ENCODE data around the gene DRGX. TPM values are rescaled to one million over a fixed set of nuclear protein-coding genes. Genes with fewer than 3 reads are reported as not detected.

The DRGX gene
- total RNA-seq, 4 donors from 2014 or later = 1.2 TPM; not detected in 3

DNA sequence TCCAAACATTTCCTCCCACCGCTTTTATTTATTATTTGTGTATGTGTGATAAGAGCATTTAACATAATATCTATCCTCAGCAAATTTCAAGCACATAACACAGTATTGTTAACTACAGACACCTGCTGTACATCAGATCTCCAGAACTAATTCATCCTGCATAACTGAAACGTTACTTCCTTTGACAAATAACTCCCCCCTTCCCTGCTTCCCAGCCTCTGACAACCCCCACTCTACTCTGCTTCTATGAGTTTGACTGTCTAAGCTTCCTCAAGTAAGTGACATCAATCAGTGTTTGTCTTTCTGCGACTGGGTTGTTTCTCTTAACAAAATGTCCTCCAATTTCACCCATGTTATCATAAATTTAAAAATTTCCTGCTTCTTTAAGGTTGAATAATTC lies 74.9 kb downstream of the DRGX start:
- H3K27ac ChIP-seq = no peak overlapping the region
- WGBS = 72% methylated on average over 3 of the region's 3 CpGs
- TF ChIP-seq, protein P1, sequence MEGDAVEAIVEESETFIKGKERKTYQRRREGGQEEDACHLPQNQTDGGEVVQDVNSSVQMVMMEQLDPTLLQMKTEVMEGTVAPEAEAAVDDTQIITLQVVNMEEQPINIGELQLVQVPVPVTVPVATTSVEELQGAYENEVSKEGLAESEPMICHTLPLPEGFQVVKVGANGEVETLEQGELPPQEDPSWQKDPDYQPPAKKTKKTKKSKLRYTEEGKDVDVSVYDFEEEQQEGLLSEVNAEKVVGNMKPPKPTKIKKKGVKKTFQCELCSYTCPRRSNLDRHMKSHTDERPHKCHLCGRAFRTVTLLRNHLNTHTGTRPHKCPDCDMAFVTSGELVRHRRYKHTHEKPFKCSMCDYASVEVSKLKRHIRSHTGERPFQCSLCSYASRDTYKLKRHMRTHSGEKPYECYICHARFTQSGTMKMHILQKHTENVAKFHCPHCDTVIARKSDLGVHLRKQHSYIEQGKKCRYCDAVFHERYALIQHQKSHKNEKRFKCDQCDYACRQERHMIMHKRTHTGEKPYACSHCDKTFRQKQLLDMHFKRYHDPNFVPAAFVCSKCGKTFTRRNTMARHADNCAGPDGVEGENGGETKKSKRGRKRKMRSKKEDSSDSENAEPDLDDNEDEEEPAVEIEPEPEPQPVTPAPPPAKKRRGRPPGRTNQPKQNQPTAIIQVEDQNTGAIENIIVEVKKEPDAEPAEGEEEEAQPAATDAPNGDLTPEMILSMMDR (IDR thresholded peaks at IDR 0.05) = no peak
- TF ChIP-seq POLR2AphosphoS5 (IDR thresholded peaks at IDR 0.05) = no peak
- no peak for TF ChIP-seq EP300 (IDR thresholded peaks at IDR 0.05)
- TF ChIP-seq POLR2A (IDR thresholded peaks at IDR 0.05) = no peak
- no peak overlapping the region for H3K4me3 ChIP-seq
- no peaks in the 10 kb centered on the region for H3K9me3 ChIP-seq
- H3K27me3 ChIP-seq = no peaks in the 10 kb centered on the region
- H3K4me1 ChIP-seq = peaks cover 7% of the 10 kb centered on the region
- no peak for DNase-seq (ENCODE audit: low spot score in 2 of 2)
- H3K36me3 ChIP-seq = no peaks in the 10 kb centered on the region

DNA sequence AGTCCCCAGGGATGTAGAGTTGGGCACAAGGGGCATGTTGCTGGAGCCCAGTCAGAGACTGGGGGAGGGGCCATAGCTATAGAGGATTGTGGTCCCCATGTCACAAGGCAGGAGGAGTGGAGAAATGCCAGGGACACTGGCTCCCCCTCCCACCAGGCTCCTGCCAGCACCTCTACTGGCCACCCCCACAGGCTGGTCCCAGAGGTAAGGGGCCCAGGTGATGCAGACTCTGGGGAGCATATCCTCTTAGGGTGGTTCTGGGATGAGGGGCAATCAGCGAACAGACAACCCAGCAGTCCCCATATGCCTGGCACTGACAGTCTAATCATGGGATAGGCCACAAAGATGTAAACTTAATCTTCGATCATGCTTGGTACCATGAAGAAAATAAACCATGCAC lies 75.7 kb downstream of the DRGX start:
- TF ChIP-seq EP300 (IDR thresholded peaks at IDR 0.05) (no peak), POLR2A (IDR thresholded peaks at IDR 0.05) (no peak), POLR2AphosphoS5 (IDR thresholded peaks at IDR 0.05) (no peak)
- TF ChIP-seq, protein P1 (IDR thresholded peaks at IDR 0.05) = no peak
- 91% methylated on average over 2 of the region's 2 CpGs for WGBS
- H3K4me3 ChIP-seq = no peak overlapping the region
- DNase-seq (ENCODE audit: low spot score in 2 of 2) = no peak
- peaks cover 7% of the 10 kb centered on the region for H3K4me1 ChIP-seq
- no peak overlapping the region for H3K27ac ChIP-seq
- no peaks in the 10 kb centered on the region for H3K36me3 ChIP-seq
- H3K9me3 ChIP-seq = no peaks in the 10 kb centered on the region
- H3K27me3 ChIP-seq = no peaks in the 10 kb centered on the region

DNA sequence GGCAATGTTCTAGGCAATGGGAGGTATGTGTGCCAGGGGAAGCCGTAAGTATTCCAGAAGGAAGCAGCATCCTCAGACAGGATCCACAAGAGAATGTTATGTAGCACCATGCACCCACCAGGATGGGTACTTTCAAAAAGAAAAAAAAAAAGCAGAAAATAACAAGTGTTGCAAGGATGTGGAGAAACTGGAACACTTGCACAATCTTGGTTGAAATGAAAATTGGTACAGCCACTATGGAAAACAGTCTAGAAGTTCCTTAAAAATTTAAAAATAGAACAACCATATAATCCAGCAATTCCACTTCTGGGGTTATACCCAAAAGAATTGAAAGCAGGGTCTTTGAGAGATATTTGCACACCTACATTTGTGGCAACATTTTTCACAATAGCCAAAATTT lies 76.7 kb downstream of the DRGX start:
- H3K27ac ChIP-seq = no peak overlapping the region
- no peak overlapping the region for H3K4me3 ChIP-seq
- H3K36me3 ChIP-seq = no peaks in the 10 kb centered on the region
- TF ChIP-seq, protein P1 (IDR thresholded peaks at IDR 0.05) = no peak
- no peak for TF ChIP-seq POLR2A (IDR thresholded peaks at IDR 0.05)
- no peak for TF ChIP-seq POLR2AphosphoS5 (IDR thresholded peaks at IDR 0.05)
- no peak for TF ChIP-seq EP300 (IDR thresholded peaks at IDR 0.05)
- H3K9me3 ChIP-seq = no peaks in the 10 kb centered on the region
- 100% methylated on average over 1 of the region's 1 CpG for WGBS
- H3K4me1 ChIP-seq = peaks cover 7% of the 10 kb centered on the region
- H3K27me3 ChIP-seq = no peaks in the 10 kb centered on the region
- no peak for DNase-seq (ENCODE audit: low spot score in 2 of 2)

DNA sequence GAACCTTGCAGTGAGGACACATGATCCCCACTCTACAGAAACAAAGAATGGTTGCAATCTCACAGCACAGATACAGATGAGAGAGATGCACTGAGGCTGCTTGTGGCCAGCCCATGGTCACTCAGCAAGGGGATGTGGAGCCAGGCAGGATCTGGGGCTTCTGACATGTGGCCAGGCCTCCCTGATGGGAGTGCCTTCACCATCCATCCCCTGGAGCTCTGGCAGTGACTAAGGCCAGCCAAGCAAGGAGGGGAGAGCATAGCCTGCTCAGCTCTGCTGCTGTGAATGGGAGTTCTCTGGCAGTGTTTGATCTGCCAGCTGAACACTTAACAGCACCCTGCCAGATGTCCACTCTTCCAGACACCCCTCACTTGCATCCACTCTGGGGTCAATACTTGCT lies 77.1 kb downstream of the DRGX start:
- H3K4me1 ChIP-seq = peaks cover 7% of the 10 kb centered on the region
- no peak overlapping the region for H3K27ac ChIP-seq
- H3K9me3 ChIP-seq = no peaks in the 10 kb centered on the region
- TF ChIP-seq, protein P1 (IDR thresholded peaks at IDR 0.05) = no peak
- TF ChIP-seq EP300 (IDR thresholded peaks at IDR 0.05) = no peak
- TF ChIP-seq POLR2A (IDR thresholded peaks at IDR 0.05) = no peak
- no peak for TF ChIP-seq POLR2AphosphoS5 (IDR thresholded peaks at IDR 0.05)
- no peak for DNase-seq (ENCODE audit: low spot score in 2 of 2)
- H3K27me3 ChIP-seq = no peaks in the 10 kb centered on the region
- no peaks in the 10 kb centered on the region for H3K36me3 ChIP-seq
- no peak overlapping the region for H3K4me3 ChIP-seq

DNA sequence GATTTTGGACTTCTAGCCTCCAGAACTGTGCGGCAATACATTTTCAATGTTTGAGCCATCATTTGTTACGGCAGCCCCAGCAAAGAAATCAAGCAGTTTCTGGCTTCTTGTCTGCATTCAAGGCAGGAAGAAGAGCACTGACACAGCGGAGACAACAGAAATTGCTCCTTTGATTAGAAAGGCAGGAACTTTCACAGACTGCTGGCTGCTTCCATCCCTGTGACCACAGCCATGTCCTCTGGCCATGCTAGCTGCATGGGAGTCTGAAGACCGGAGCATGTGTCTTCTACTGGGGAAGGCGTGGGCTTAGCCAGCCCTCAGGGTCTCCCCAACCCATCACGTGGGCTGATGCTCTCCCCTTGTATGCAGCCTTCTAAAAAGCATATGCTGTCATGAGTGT lies 77.9 kb downstream of the DRGX start:
- H3K27ac ChIP-seq = no peak overlapping the region
- no peaks in the 10 kb centered on the region for H3K27me3 ChIP-seq
- H3K4me3 ChIP-seq = no peak overlapping the region
- H3K36me3 ChIP-seq = no peaks in the 10 kb centered on the region
- WGBS = 84% methylated on average over 6 of the region's 6 CpGs
- peaks cover 5% of the 10 kb centered on the region for H3K4me1 ChIP-seq
- no peak for DNase-seq (ENCODE audit: low spot score in 2 of 2)
- TF ChIP-seq EP300 (IDR thresholded peaks at IDR 0.05) (no peak), POLR2A (IDR thresholded peaks at IDR 0.05) (no peak), POLR2AphosphoS5 (IDR thresholded peaks at IDR 0.05) (no peak)
- TF ChIP-seq, protein P1 (IDR thresholded peaks at IDR 0.05) = no peak
- H3K9me3 ChIP-seq = no peaks in the 10 kb centered on the region
